Chondrocyte (in vitro differentiated cells): Measurements from ENCODE around the gene ASB13. TPM values are rescaled to one million over a fixed set of nuclear protein-coding genes. Genes with fewer than 3 reads are reported as not detected.

Experiments used
- DNase-seq: peaks from one replicate; pipeline ENCODE4 v3.0.0; 2021; ENCODE audit warnings: mixed read lengths, low spot score
- H3K27ac Mint-ChIP-seq: one replicate; pipeline ENCODE4 v1.8.0; 2021; ENCODE audit warnings: mild to moderate bottlenecking, moderate library complexity, mixed read lengths; ENCODE audit not compliant: unreplicated experiment
- H3K27me3 Mint-ChIP-seq: 2 replicates; pipeline ENCODE4 v1.8.0; 2021; ENCODE audit warnings: low read depth, mixed read lengths
- H3K36me3 Mint-ChIP-seq: 2 replicates; pipeline ENCODE4 v1.8.0; 2021; ENCODE audit warnings: low read depth, mixed read lengths
- H3K4me1 Mint-ChIP-seq: 2 replicates; pipeline ENCODE4 v1.8.0; 2021; ENCODE audit warnings: low read depth, mild to moderate bottlenecking, mixed read lengths
- H3K4me3 Mint-ChIP-seq: one replicate; pipeline ENCODE4 v1.8.0; 2021; ENCODE audit warnings: mild to moderate bottlenecking, moderate library complexity, mixed read lengths; ENCODE audit not compliant: unreplicated experiment
- H3K9me3 Mint-ChIP-seq: 2 replicates; pipeline ENCODE4 v1.8.0; 2021; ENCODE audit warnings: low read depth, mixed read lengths
- long read RNA-seq: library from polyadenylated mRNA; stranded (forward); transcript quantifications from one replicate; pipeline ENCODE4 v2.0.0, GENCODE V29; 2021
- total RNA-seq: library from RNA; stranded (reverse); gene quantifications from 3 replicates; pipeline ENCODE4 v1.2.1, GENCODE V29; 2021
- TF ChIP-seq, protein P1 (sequence below): fragments of 200-600 bp; sonication (generic); IDR thresholded peaks from 2 replicates; pipeline ENCODE4 v1.5.0; 2021; ENCODE audit warnings: antibody characterized with exemption, mild to moderate bottlenecking, moderate library complexity

ASB13 gene, protein sequence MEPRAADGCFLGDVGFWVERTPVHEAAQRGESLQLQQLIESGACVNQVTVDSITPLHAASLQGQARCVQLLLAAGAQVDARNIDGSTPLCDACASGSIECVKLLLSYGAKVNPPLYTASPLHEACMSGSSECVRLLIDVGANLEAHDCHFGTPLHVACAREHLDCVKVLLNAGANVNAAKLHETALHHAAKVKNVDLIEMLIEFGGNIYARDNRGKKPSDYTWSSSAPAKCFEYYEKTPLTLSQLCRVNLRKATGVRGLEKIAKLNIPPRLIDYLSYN
- 13.8 to 14.9 TPM (median 14.0 TPM) in 3 replicates for total RNA-seq
- long read RNA-seq, transcript ASB13-201 (6 exons, 2,699 nt), result major isoform, 24 of 38 reads
- long read RNA-seq, partial matches to known transcripts, result 1 of 38 reads
- long read RNA-seq, other reads (novel, unspliced or antisense), result 10 of 38 reads

DNA sequence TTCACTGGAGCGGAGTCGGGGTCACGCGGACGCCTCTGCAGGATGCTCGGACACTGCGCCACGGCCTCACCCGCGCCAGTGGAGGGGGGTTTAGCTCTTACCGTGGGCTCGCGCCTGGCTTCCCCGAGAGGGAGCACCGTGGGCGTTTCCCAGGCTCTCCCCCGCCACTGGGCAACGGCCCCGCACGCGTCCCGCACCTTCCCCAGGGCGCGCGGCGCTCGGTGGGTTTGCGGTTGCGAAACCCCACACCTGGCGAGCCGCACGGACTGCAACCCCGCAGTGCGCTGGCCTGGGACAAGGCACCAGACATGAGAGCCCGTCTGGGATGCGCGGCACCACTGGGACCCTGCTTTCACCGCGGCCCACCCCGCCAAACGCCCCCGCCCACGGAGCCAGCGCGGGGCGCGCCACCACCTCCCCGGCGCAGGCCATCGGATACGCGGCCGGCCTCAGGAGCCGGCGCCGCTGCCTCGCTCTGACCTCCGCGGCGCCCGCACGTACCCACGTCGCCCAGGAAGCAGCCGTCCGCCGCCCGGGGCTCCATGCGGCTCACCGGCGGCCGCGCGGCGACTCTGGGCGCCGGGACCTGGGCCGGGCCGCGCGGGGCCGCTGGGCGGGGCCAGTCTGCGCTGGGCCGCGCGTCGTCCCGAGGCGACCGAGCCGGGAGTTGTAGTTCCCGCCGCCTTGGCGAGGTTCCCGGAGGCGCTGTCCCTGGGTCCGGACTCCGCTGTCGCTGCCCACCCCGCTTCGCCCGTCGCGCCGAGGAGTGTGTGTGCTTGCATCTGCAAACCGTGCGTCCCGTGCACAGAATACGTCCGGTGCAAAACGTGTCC is at the start of gene ASB13:
TSS of gene ASB13 (minus strand) at position 588 of the 833 bp plus-strand sequence. CDS start at position 544, 44 bp downstream.
- Mint-ChIP-seq H3K27ac (peak within 1 kb of the TSS; percentile 61), H3K4me1 (peaks cover 10% of the 10 kb centered on the region), H3K4me3 (peak within 1 kb of the TSS; percentile 85)

DNA sequence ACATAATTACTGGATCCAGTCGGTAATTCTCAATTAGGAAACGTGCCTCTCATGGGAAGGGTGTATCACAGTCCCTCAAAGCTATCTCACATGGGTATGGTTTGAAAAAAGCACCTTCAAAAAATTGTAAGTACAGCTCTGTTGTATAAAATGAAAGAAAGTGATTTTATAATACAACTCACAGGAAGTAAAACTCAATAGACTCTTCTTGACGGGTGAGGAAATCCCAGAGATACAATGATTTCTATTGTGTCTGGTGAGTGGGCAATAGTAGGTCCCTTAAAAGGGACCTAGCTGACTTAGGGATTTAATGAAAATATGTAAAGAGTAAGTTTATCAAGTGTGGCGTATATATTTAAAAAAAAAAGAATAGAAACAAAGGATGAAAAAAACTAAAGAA is 45.2 kb upstream of the ASB13 start:
- no peaks in the 10 kb centered on the region for H3K9me3 Mint-ChIP-seq
- no peaks in the 10 kb centered on the region for H3K36me3 Mint-ChIP-seq
- TF ChIP-seq, protein P1, sequence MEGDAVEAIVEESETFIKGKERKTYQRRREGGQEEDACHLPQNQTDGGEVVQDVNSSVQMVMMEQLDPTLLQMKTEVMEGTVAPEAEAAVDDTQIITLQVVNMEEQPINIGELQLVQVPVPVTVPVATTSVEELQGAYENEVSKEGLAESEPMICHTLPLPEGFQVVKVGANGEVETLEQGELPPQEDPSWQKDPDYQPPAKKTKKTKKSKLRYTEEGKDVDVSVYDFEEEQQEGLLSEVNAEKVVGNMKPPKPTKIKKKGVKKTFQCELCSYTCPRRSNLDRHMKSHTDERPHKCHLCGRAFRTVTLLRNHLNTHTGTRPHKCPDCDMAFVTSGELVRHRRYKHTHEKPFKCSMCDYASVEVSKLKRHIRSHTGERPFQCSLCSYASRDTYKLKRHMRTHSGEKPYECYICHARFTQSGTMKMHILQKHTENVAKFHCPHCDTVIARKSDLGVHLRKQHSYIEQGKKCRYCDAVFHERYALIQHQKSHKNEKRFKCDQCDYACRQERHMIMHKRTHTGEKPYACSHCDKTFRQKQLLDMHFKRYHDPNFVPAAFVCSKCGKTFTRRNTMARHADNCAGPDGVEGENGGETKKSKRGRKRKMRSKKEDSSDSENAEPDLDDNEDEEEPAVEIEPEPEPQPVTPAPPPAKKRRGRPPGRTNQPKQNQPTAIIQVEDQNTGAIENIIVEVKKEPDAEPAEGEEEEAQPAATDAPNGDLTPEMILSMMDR, result no peak
- peaks cover 17% of the 10 kb centered on the region for H3K4me1 Mint-ChIP-seq
- H3K27me3 Mint-ChIP-seq, result no peaks in the 10 kb centered on the region
- H3K4me3 Mint-ChIP-seq, result no peak overlapping the region
- no peak overlapping the region for H3K27ac Mint-ChIP-seq
- DNase-seq, result no peak

More for the DNA sequence above, at the start of gene ASB13:
- H3K36me3 Mint-ChIP-seq, result no peaks in the 10 kb centered on the region
- H3K9me3 Mint-ChIP-seq, result no peaks in the 10 kb centered on the region
- H3K27me3 Mint-ChIP-seq, result no peaks in the 10 kb centered on the region
- TF ChIP-seq, protein P1, result peak; percentile 33
- DNase-seq, result no peak

DNA sequence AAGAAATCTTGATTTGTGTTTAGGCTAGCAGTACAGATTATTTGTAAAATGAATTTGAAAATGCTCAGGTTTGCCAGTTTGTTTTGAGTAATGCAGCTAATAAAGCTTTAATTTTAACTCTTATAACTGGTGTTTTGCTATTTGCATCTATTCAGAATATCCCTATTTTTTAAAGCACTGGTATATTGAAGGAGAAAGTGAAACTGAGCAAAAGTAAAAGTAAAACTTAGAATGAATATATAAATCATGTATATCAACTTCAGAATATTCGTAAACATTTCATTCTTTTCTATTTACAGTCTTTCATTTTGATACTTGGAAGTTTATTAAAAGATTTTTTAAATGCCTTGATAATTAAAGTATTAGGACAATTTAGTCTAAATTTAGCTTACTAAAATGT is 44.5 kb upstream of the ASB13 start:
- Mint-ChIP-seq H3K27ac (no peak overlapping the region), H3K27me3 (no peaks in the 10 kb centered on the region), H3K4me1 (peaks cover 17% of the 10 kb centered on the region), H3K4me3 (no peak overlapping the region), H3K36me3 (no peaks in the 10 kb centered on the region), H3K9me3 (no peaks in the 10 kb centered on the region)
- no peak for DNase-seq
- TF ChIP-seq, protein P1, result no peak

DNA sequence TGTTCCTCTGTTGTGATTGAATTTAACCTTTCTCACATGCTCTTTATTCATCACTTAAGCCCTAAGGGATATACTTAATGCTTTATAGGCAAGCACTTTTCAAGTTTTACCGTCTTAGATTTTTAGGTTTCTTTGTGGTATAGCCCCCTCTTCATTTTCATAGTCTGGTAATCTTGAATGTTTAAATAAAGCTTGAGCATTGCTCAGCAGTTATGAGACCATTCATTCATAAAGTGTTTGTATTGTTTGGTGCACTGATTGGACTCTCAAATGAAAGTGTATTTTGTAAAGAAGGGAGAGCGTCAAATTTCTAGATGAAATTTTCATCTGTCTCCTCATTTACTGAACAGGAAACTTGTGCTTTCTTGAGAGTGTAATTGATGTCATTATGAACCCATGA is 43.5 kb upstream of the ASB13 start:
- no peak for DNase-seq
- H3K4me1 Mint-ChIP-seq, result peaks cover 24% of the 10 kb centered on the region
- H3K27me3 Mint-ChIP-seq, result no peaks in the 10 kb centered on the region
- no peaks in the 10 kb centered on the region for H3K36me3 Mint-ChIP-seq
- no peak overlapping the region for H3K27ac Mint-ChIP-seq
- no peaks in the 10 kb centered on the region for H3K9me3 Mint-ChIP-seq
- TF ChIP-seq, protein P1, result no peak
- no peak overlapping the region for H3K4me3 Mint-ChIP-seq

DNA sequence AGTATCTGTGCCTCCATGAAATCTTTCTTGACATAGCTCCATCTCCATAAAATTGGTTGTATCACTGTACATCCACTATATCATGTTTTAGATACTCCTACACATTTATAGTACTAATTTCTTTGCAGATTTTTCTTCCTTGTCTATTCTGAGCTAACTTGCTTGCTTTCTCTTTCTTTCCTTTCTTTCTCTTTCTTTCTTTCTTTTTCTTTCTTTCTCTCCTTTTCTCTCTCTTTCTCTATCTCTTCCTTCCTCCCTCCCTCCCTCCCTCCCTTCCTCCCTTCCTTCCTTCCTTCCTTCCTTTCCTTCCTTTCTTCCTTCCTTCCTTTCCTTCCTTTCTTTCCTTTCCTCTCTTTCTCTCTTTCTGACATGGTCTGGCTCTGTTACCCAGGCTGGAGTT is 42.0 kb upstream of the ASB13 start:
- DNase-seq, result no peak
- Mint-ChIP-seq H3K27me3 (no peaks in the 10 kb centered on the region), H3K9me3 (no peaks in the 10 kb centered on the region), H3K4me1 (peaks cover 29% of the 10 kb centered on the region), H3K27ac (no peak overlapping the region), H3K36me3 (no peaks in the 10 kb centered on the region), H3K4me3 (no peak overlapping the region)
- TF ChIP-seq, protein P1, result no peak
